HepG2 (cell line): Measurements from ENCODE around the gene TTF2. TPM values are rescaled to one million over a fixed set of nuclear protein-coding genes. Genes with fewer than 3 reads are reported as not detected.
A peak's percentile ranks its signal among the peaks of the same experiment; 100 is the strongest.

Experiments
- microRNA counts: library from miRNA; unstranded; fragments of <30 nt; microRNA quantifications from one replicate; lab custom pipeline; 2015
- microRNA-seq: library from miRNA; unstranded; fragments of <30 nt; microRNA quantifications from one replicate; pipeline ENCODE4, GENCODE V29; 2020
- polyA plus RNA-seq, 8 experiments: library from polyadenylated mRNA; depleted of rRNA in 3 of 8; stranded (reverse) in 7 of 8; unstranded in 1 of 8; fragments of >200 nt; fragmentation: Illumina TruSeq in 4 of 8; extraction: Trizol in 4 of 8; gene quantifications; 2 replicates each; pipeline versions ENCODE4 v1.2.1 to v1.2.3, GENCODE V29; 2011 to 2016; ENCODE audit warnings: low read depth in 4 of 8, missing spikeins in 1 of 8, mixed read lengths in 1 of 8; ENCODE audit not compliant: insufficient read depth in 1 of 8
- small RNA-seq, 3 experiments: library from RNA; depleted of rRNA; stranded (forward); fragments of <200 nt; gene quantifications; one replicate each; pipeline ENCODE3, GENCODE V24; 2012; ENCODE audit warnings: low read depth in 2 of 3, low replicate concordance in 1 of 3; ENCODE audit not compliant: insufficient read length in 3 of 3, insufficient read depth in 2 of 3
- total RNA-seq, 5 experiments: library from RNA; depleted of rRNA; stranded (reverse); fragments of >200 nt; fragmentation: Illumina TruSeq; extraction: Trizol; gene quantifications; 2 replicates each; pipeline ENCODE4 v1.2.3, GENCODE V29; 2016; ENCODE audit warnings: low read depth in 1 of 5

TTF2 gene
- total and polyA plus RNA-seq, 2 of the 13 experiments (the other 11 are each of a cell fraction or from before 2014, with no cell fraction given): 12.8 to 48.9 TPM

MicroRNAs within 50 kb of the gene (microRNA counts, 767-probe panel; counts per million panel counts)
- microRNA hsa-miR-942 (lab: Ali Mortazavi, UCI): not detected

Small RNA genes within 50 kb of the gene (microRNA-seq; reads per million reads assigned to microRNA genes)
- 61.6 reads per million, percentile 69 among the genes with 10 or more reads in this experiment for gene MIR942

Small RNA genes within 50 kb of the gene (small RNA-seq; reads per million reads assigned to genes)
- 5.7 to 1,086 (median 385) reads per million in 3 experiments for gene MIR942

Other genes starting within 250 kb of the TTF2 start
- 5.2 and 11.3 TPM in 2 replicates for gene PTGFRN, start 150.4 kb upstream of the TTF2 start, total RNA-seq (2016; rRNA removed; fragmentation: Illumina TruSeq; extraction: Trizol)
- 3.3 and 3.5 TPM in 2 replicates for gene PTGFRN, start 150.4 kb upstream of the TTF2 start, polyA plus RNA-seq (2011; rRNA removed)
- 0.09 TPM in 1 of 2 replicates, not detected in the other for gene CD101, start 58.6 kb upstream of the TTF2 start, total RNA-seq (2016; rRNA removed; fragmentation: Illumina TruSeq; extraction: Trizol)
- 0.05 TPM in 1 of 2 replicates, not detected in the other for gene CD101, start 58.6 kb upstream of the TTF2 start, polyA plus RNA-seq (2011; rRNA removed)
- gene TRIM45, start 61.4 kb downstream of the TTF2 start, total RNA-seq (2016; rRNA removed; fragmentation: Illumina TruSeq; extraction: Trizol): 1.5 and 1.9 TPM in 2 replicates
- gene TRIM45, start 61.4 kb downstream of the TTF2 start, polyA plus RNA-seq (2011; rRNA removed): 2.3 and 2.8 TPM in 2 replicates
- gene VTCN1, start 150.6 kb downstream of the TTF2 start, total RNA-seq (2016; rRNA removed; fragmentation: Illumina TruSeq; extraction: Trizol): not detected in 2 replicates
- not detected in 2 replicates for gene VTCN1, start 150.6 kb downstream of the TTF2 start, polyA plus RNA-seq (2011; rRNA removed)